Measurements from ENCODE around the gene CHD5. TPM values are rescaled to one million over a fixed set of nuclear protein-coding genes. Genes with fewer than 3 reads are reported as not detected.
A peak's percentile ranks its signal among the peaks of the same experiment; 100 is the strongest.

Gene CHD5
- total RNA-seq, 1 experiment from 2014 or later, result 62.9 TPM

DNA sequence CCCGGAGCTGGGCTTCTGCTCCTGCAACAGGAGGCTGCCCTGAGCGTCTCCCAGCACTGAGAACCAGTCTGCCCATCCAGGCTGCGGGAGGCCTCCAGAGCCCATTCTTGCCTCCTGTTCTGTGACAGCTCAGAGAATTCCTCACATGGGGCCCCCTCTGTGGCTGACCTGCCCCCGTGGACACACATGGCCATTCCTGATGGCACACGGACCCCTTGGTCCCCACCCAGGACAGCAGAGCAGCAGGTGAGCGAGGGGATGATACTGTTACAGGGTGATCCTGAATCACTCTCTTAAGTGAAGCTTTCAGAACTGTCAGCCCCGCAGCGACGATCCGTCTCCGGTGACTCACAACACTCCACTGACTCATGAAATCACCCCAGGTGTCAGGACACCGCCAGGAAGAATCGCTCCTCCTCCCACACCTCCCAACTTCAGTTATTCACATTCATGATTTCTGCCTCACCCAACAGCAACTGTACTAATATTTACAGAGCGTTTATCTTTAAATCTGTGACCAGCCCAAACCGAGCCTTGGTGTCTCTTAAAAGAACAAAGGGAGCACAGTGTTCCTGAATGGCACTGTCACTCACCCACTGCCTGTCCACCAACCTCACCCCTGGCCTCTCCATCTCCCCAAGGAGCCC is 22.5 kb downstream of the CHD5 start:
- in situ Hi-C loops (cut with HindIII; ENCODE audit: low pct_unique_long_range_greater_than_20kb, low sequenced_read_pairs), result no loop called here
- peak; percentile 92 for ATAC-seq
- POLR2A ChIA-PET, result no interaction called here

GRCh38 chr1:6157132-6157527 is 23.0 kb downstream of the CHD5 start:
- H3K9me3 ChIP-seq (ENCODE audit: control insufficient read depth, insufficient read depth, low read depth, low read length), result no peaks in the 10 kb centered on the region
- no peak for DNase-seq (ENCODE audit: low read depth, low spot score)
- POLR2A ChIA-PET, result no interaction called here
- no peaks in the 10 kb centered on the region for H3K27me3 ChIP-seq (ENCODE audit: control insufficient read depth, insufficient read depth, low read length)
- no peaks in the 10 kb centered on the region for H3K36me3 ChIP-seq (ENCODE audit: control insufficient read depth, insufficient read depth, low read length)
- H3K4me3 ChIP-seq (ENCODE audit: low read depth in 2 of 2, low read length in 2 of 2), result no peak overlapping the region
- CTCF ChIA-PET, result no interaction called here
- BruUV-seq (replicated peaks), result no TSS peak
- intact Hi-C loops (cut with micrococcal nuclease; ENCODE audit: unreplicated experiment) (no loop called here), in situ Hi-C loops (cut with HindIII; ENCODE audit: low pct_unique_long_range_greater_than_20kb, low sequenced_read_pairs) (no loop called here)
- peak; percentile 11 for ATAC-seq
- TF ChIP-seq POLR2AphosphoS5 (IDR thresholded peaks at IDR 0.05; ENCODE audit: low read depth, low read length) (no peak), SIN3A (IDR thresholded peaks at IDR 0.05; ENCODE audit: borderline replicate concordance, insufficient read depth, low read depth, low read length) (no peak)
- TF ChIP-seq, protein P1, sequence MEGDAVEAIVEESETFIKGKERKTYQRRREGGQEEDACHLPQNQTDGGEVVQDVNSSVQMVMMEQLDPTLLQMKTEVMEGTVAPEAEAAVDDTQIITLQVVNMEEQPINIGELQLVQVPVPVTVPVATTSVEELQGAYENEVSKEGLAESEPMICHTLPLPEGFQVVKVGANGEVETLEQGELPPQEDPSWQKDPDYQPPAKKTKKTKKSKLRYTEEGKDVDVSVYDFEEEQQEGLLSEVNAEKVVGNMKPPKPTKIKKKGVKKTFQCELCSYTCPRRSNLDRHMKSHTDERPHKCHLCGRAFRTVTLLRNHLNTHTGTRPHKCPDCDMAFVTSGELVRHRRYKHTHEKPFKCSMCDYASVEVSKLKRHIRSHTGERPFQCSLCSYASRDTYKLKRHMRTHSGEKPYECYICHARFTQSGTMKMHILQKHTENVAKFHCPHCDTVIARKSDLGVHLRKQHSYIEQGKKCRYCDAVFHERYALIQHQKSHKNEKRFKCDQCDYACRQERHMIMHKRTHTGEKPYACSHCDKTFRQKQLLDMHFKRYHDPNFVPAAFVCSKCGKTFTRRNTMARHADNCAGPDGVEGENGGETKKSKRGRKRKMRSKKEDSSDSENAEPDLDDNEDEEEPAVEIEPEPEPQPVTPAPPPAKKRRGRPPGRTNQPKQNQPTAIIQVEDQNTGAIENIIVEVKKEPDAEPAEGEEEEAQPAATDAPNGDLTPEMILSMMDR (IDR thresholded peaks at IDR 0.05), result no peak
- TF ChIP-seq, protein P2, sequence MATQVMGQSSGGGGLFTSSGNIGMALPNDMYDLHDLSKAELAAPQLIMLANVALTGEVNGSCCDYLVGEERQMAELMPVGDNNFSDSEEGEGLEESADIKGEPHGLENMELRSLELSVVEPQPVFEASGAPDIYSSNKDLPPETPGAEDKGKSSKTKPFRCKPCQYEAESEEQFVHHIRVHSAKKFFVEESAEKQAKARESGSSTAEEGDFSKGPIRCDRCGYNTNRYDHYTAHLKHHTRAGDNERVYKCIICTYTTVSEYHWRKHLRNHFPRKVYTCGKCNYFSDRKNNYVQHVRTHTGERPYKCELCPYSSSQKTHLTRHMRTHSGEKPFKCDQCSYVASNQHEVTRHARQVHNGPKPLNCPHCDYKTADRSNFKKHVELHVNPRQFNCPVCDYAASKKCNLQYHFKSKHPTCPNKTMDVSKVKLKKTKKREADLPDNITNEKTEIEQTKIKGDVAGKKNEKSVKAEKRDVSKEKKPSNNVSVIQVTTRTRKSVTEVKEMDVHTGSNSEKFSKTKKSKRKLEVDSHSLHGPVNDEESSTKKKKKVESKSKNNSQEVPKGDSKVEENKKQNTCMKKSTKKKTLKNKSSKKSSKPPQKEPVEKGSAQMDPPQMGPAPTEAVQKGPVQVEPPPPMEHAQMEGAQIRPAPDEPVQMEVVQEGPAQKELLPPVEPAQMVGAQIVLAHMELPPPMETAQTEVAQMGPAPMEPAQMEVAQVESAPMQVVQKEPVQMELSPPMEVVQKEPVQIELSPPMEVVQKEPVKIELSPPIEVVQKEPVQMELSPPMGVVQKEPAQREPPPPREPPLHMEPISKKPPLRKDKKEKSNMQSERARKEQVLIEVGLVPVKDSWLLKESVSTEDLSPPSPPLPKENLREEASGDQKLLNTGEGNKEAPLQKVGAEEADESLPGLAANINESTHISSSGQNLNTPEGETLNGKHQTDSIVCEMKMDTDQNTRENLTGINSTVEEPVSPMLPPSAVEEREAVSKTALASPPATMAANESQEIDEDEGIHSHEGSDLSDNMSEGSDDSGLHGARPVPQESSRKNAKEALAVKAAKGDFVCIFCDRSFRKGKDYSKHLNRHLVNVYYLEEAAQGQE (IDR thresholded peaks at IDR 0.05; ENCODE audit: insufficient read depth in 1 of 2, low read depth in 2 of 2, low read length in 1 of 2), result no peak
- peaks cover 23% of the 10 kb centered on the region for H3K4me1 ChIP-seq (ENCODE audit: control insufficient read depth, insufficient read depth, low read length)
- peak overlapping the region; percentile 83 for H3K27ac ChIP-seq (ENCODE audit: low read length)

More for the DNA sequence above, 22.5 kb downstream of the CHD5 start:
- H3K4me1 ChIP-seq (ENCODE audit: control insufficient read depth, insufficient read depth, low read length), result peaks cover 23% of the 10 kb centered on the region
- H3K4me3 ChIP-seq (ENCODE audit: low read depth in 2 of 2, low read length in 2 of 2), result no peak overlapping the region
- TF ChIP-seq POLR2AphosphoS5 (IDR thresholded peaks at IDR 0.05; ENCODE audit: low read depth, low read length) (peak; percentile 46; the same call in 1 of the 2 replicates), SIN3A (IDR thresholded peaks at IDR 0.05; ENCODE audit: borderline replicate concordance, insufficient read depth, low read depth, low read length) (0 out of 2 replicates have a peak, but pooled peaks have one; percentile 86), TCF7L2 (IDR thresholded peaks at IDR 0.05; ENCODE audit: low read depth, low read length) (peak; percentile 66; the same call in 1 of the 2 replicates)
- TF ChIP-seq, protein P1 (IDR thresholded peaks at IDR 0.05), result no peak
- TF ChIP-seq, protein P2 (IDR thresholded peaks at IDR 0.05; ENCODE audit: insufficient read depth in 1 of 2, low read depth in 2 of 2, low read length in 1 of 2), result no peak
- CTCF ChIA-PET, result interaction anchor here (0.5 to 0.8 kb wide), 3 partner anchors 28 to 321 kb away, joined by 3 to 12 read pairs (median 3); no protein-coding TSS in a partner anchor
- intact Hi-C loops (cut with micrococcal nuclease; ENCODE audit: unreplicated experiment), result no loop called here
- peak; percentile 93 for DNase-seq (ENCODE audit: low read depth, low spot score)
- H3K27me3 ChIP-seq (ENCODE audit: control insufficient read depth, insufficient read depth, low read length), result no peaks in the 10 kb centered on the region
- H3K27ac ChIP-seq (ENCODE audit: low read length), result peak overlapping the region; percentile 83
- TSS peak; percentile 63 for BruUV-seq (replicated peaks)
- H3K9me3 ChIP-seq (ENCODE audit: control insufficient read depth, insufficient read depth, low read depth, low read length), result no peaks in the 10 kb centered on the region
- H3K36me3 ChIP-seq (ENCODE audit: control insufficient read depth, insufficient read depth, low read length), result no peaks in the 10 kb centered on the region
